Sigmoid colon (tissue), 4 donors: ENCODE results near the gene CDHR3.

ENCODE experiments used
- CTCF ChIP-seq, 4 experiments: fragments of 450-650 bp in 3 of 4; fragments of 200-600 bp in 1 of 4; IDR thresholded peaks; one replicate each; pipeline ENCODE4 v1.5.1; 2016 to 2019; ENCODE audit warnings: antibody characterized with exemption in 4 of 4, mild to moderate bottlenecking in 3 of 4, moderate library complexity in 2 of 4
- EP300 ChIP-seq, 4 donors: sonication (generic); formaldehyde crosslinking; IDR thresholded peaks; one replicate each; pipeline ENCODE4 v1.6.1; 2017; ENCODE audit warnings: antibody characterized with exemption in 4 of 4
- POLR2A ChIP-seq, 2 donors: fragments of 450-650 bp; IDR thresholded peaks; one replicate each; pipeline ENCODE4 v1.6.1; 2016; ENCODE audit warnings: antibody characterized with exemption in 2 of 2, mild to moderate bottlenecking in 2 of 2, moderate library complexity in 2 of 2

GRCh38 chr7:105943486-105943885 is 19.6 kb upstream of the CDHR3 start:
- TF ChIP-seq EP300 (IDR thresholded peaks at IDR 0.05) (no peak), POLR2A (IDR thresholded peaks at IDR 0.05) (no peak), CTCF (IDR thresholded peaks at IDR 0.05) (no peak)
